ENCODE results near the gene TIGD2.
"Not testable (repeated sequence)": the region's sequence is repeated elsewhere in the genome, so short reads cannot be mapped to it uniquely, and the experiment has no call there.

DNA sequence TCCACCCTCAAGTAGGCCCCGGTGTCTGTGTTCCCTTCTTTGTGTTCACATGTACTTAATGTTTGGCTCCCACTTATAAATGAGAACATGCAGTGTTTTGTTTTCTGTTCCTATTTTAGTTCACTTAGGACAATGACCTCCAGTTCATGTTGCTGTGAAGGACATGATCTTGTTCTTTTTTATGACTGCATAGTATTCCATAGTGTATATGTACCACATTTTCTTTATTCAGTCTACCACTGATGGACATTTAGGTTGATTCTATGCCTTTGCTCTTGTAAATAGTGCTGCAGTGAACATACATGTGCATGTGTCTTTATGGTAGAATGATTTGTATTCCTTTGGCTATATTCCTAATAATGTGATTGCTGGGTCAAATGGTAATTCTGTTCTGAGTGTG lies 33.3 kb downstream of the TIGD2 start:
- TF ChIP-seq, protein P1, sequence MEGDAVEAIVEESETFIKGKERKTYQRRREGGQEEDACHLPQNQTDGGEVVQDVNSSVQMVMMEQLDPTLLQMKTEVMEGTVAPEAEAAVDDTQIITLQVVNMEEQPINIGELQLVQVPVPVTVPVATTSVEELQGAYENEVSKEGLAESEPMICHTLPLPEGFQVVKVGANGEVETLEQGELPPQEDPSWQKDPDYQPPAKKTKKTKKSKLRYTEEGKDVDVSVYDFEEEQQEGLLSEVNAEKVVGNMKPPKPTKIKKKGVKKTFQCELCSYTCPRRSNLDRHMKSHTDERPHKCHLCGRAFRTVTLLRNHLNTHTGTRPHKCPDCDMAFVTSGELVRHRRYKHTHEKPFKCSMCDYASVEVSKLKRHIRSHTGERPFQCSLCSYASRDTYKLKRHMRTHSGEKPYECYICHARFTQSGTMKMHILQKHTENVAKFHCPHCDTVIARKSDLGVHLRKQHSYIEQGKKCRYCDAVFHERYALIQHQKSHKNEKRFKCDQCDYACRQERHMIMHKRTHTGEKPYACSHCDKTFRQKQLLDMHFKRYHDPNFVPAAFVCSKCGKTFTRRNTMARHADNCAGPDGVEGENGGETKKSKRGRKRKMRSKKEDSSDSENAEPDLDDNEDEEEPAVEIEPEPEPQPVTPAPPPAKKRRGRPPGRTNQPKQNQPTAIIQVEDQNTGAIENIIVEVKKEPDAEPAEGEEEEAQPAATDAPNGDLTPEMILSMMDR (IDR thresholded peaks at IDR 0.05): not testable (repeated sequence)
- TF ChIP-seq POLR2AphosphoS5 (IDR thresholded peaks at IDR 0.05): not testable (repeated sequence)
